GM21381 (cell line): ENCODE measurements around the gene RASGRF1.
"Not testable (repeated sequence)": the region's sequence is repeated elsewhere in the genome, so short reads cannot be mapped to it uniquely, and the experiment has no call there.

Experiments
- ATAC-seq: cut with Tn5 transposase; IDR thresholded peaks from one replicate; pipeline ENCODE4 v1.9.1; 2021; ENCODE audit warnings: mild to moderate bottlenecking, moderate library complexity; ENCODE audit not compliant: unreplicated experiment

RASGRF1 gene

GRCh38 chr15:78937132-78937739, 153.3 kb downstream of the RASGRF1 start:
- no peak for ATAC-seq

- ATAC-seq = no peak
These were observed 155.9 kb downstream of the RASGRF1 start for GRCh38 chr15:78934655-78935023.

- no peak for ATAC-seq
These were observed 156.5 kb downstream of the RASGRF1 start for GRCh38 chr15:78933823-78934654.

- no peak for ATAC-seq
These were observed 157.3 kb downstream of the RASGRF1 start for GRCh38 chr15:78933187-78933822.

GRCh38 chr15:78932258-78932808, 158.2 kb downstream of the RASGRF1 start:
- ATAC-seq = no peak

GRCh38 chr15:78931439-78932257, 158.9 kb downstream of the RASGRF1 start:
- ATAC-seq = no peak

GRCh38 chr15:78930577-78931388, 159.8 kb downstream of the RASGRF1 start:
- no peak for ATAC-seq

- ATAC-seq = no peak
These were observed 160.9 kb downstream of the RASGRF1 start for GRCh38 chr15:78929536-78930264.

- ATAC-seq = no peak
These were observed 161.9 kb downstream of the RASGRF1 start for GRCh38 chr15:78928616-78929093.

GRCh38 chr15:78928176-78928575, 162.4 kb downstream of the RASGRF1 start:
- ATAC-seq = not testable (repeated sequence)

GRCh38 chr15:78927077-78927790, 163.3 kb downstream of the RASGRF1 start:
- no peak for ATAC-seq

- no peak for ATAC-seq
These were observed 164.4 kb downstream of the RASGRF1 start for GRCh38 chr15:78925956-78926743.

- ATAC-seq = no peak
These were observed 165.4 kb downstream of the RASGRF1 start for GRCh38 chr15:78925076-78925624.

- ATAC-seq = no peak
These were observed 166.9 kb downstream of the RASGRF1 start for GRCh38 chr15:78923480-78924360.

GRCh38 chr15:78923015-78923414, 167.6 kb downstream of the RASGRF1 start:
- no peak for ATAC-seq

GRCh38 chr15:78922527-78922926, 168.1 kb downstream of the RASGRF1 start:
- no peak for ATAC-seq
